GM12878 (cell line): ENCODE results near the gene MID1. TPM values are rescaled to one million over a fixed set of nuclear protein-coding genes. Genes with fewer than 3 reads are reported as not detected.

ENCODE experiments used
- ATAC-seq: fragments of 200-7000 bp; cut with Tn5 transposase; 3 replicates; pipeline ENCODE4 v1.9.1; 2020; ENCODE audit warnings: mild to moderate bottlenecking, moderate library complexity
- BruUV-seq: library from RNA; stranded (reverse); fragments of 400-500 nt; replicated peaks from 2 replicates; lab custom pipeline; 2021; lab: Mats Ljungman, UMichigan
- CTCF ChIA-PET: fragments of 300-600 bp; sonication (Branson Sonifier 250); formaldehyde crosslinking; extraction: SDS; loops from one replicate; lab custom pipeline; 2021; ENCODE audit warnings: inconsistent platforms; lab: Yijun Ruan, JAX
- POLR2A ChIA-PET: fragments of 350-600 bp; formaldehyde crosslinking; extraction: SDS; loops from one replicate; lab custom pipeline; 2021; ENCODE audit warnings: inconsistent platforms; lab: Charles Lee
- RAD21 ChIA-PET: fragments of 300-600 bp; sonication (Branson Sonifier 250); formaldehyde crosslinking; loops from one replicate; lab custom pipeline; 2023; ENCODE audit warnings: antibody characterized with exemption; ENCODE audit not compliant: unreplicated experiment; lab: Charles Lee
- SMC1A ChIA-PET: fragments of 300-600 bp; sonication (Branson Sonifier 250); formaldehyde crosslinking; loops from one replicate; lab custom pipeline; 2023; ENCODE audit not compliant: unreplicated experiment, uncharacterized antibody; lab: Charles Lee
- DNase-seq: peaks from one replicate; pipeline ENCODE4 v3.0.0-alpha.2; 2011; ENCODE audit warnings: low read depth, low spot score
- FAIRE-seq: peaks from 3 replicates; lab custom pipeline; 2011; peaks lifted over from hg19 to GRCh38; lab: Jason Lieb, UNC
- H2AFZ ChIP-seq: 2 replicates; pipeline ENCODE4 v1.6.0; 2011; ENCODE audit warnings: low read depth, low read length, control low read depth; ENCODE audit not compliant: control insufficient read depth
- H3K27ac ChIP-seq: 2 replicates; pipeline ENCODE4 v1.5.1; 2011; ENCODE audit warnings: control low read depth; ENCODE audit not compliant: control insufficient read depth, insufficient read depth
- H3K27me3 ChIP-seq, 2 experiments: replicated peaks in 1 of 2; 2 replicates each; pipeline versions ENCODE4 v1.6.0 to v1.6.1; 2011; ENCODE audit warnings: low read length in 1 of 2; ENCODE audit not compliant: control insufficient read depth in 2 of 2, insufficient read depth in 2 of 2
- H3K36me3 ChIP-seq, 2 experiments: 2 replicates each; pipeline ENCODE4 v1.5.1; 2011; ENCODE audit warnings: low read length in 1 of 2; ENCODE audit not compliant: control insufficient read depth in 2 of 2, insufficient read depth in 2 of 2
- H3K4me1 ChIP-seq: 2 replicates; pipeline ENCODE4 v1.6.1; 2011; ENCODE audit warnings: mild to moderate bottlenecking, low read length, moderate library complexity, mixed read lengths; ENCODE audit not compliant: control insufficient read depth, insufficient read depth
- H3K4me2 ChIP-seq: 2 replicates; pipeline ENCODE4 v1.6.0; 2011; ENCODE audit warnings: control low read depth; ENCODE audit not compliant: control insufficient read depth, insufficient read depth
- H3K4me3 ChIP-seq: fragments of 200-600 bp; sonication (generic); 2 replicates; pipeline ENCODE4 v1.5.1; 2016
- H3K79me2 ChIP-seq: 2 replicates; pipeline ENCODE4 v1.6.0; 2011; ENCODE audit warnings: low read length; ENCODE audit not compliant: control insufficient read depth, insufficient read depth
- H3K9ac ChIP-seq: 2 replicates; pipeline ENCODE4 v1.8.0; 2011; ENCODE audit warnings: low read length, control low read depth, mixed read lengths; ENCODE audit not compliant: control insufficient read depth, insufficient read depth
- H3K9me3 ChIP-seq: replicated peaks from 3 replicates; pipeline ENCODE4 v1.5.1; 2011; ENCODE audit warnings: mild to moderate bottlenecking, low read length; ENCODE audit not compliant: control insufficient read depth, insufficient read depth
- H4K20me1 ChIP-seq: 2 replicates; pipeline ENCODE4 v1.6.0; 2011; ENCODE audit not compliant: control insufficient read depth, insufficient read depth
- ZNF207 ChIP-seq: fragments of 450-650 bp; IDR thresholded peaks from 2 replicates; pipeline ENCODE4 v1.6.1; 2014; ENCODE audit warnings: antibody characterized with exemption, mild to moderate bottlenecking, borderline replicate concordance
- in situ Hi-C: fragments of 300-500 bp; cut with MboI; formaldehyde crosslinking; loops from 9 replicates; pipeline ENCODE4 v1.14.3; 2018; ENCODE audit warnings: mixed read lengths
- intact Hi-C: fragments of 100-400 bp; cut with micrococcal nuclease; formaldehyde crosslinking; loops from one replicate; pipeline ENCODE4 v1.14.2; 2022; ENCODE audit not compliant: unreplicated experiment
- polyA plus RNA-seq, 11 experiments: library from polyadenylated mRNA; depleted of rRNA in 4 of 11; unstranded in 6 of 11; stranded (reverse) in 5 of 11; fragments of >200 nt; fragmentation: Nextera tagmentation in 4 of 11; fragmentation: Illumina TruSeq in 1 of 11; extraction: Ambion mirVana in 4 of 11; extraction: Trizol in 1 of 11; gene quantifications; 1 replicate in 1 of 11; 2 replicates in 10 of 11; pipeline versions ENCODE4 v1.2.1 to v1.2.3, GENCODE V29; 2011 to 2016; ENCODE audit warnings: inconsistent platforms in 2 of 11, missing spikeins in 2 of 11, low read depth in 1 of 11
- total RNA-seq, 4 experiments: library from RNA; depleted of rRNA in 3 of 4; stranded (reverse); fragments of >200 nt in 3 of 4; fragmentation: Illumina TruSeq in 1 of 4; extraction: Trizol in 1 of 4; gene quantifications; 2 replicates each; pipeline versions ENCODE4 v1.2.1 to v1.2.3, GENCODE V29; 2013 to 2021
- TF ChIP-seq, protein P1 (sequence below): fragments of 450-650 bp; IDR thresholded peaks from 2 replicates; pipeline ENCODE4 v1.6.1; 2018; ENCODE audit warnings: borderline replicate concordance, mild to moderate bottlenecking; ENCODE audit not compliant: partially characterized antibody
- TF ChIP-seq, protein P2 (sequence below): fragments of 450-650 bp; formaldehyde crosslinking; IDR thresholded peaks from 2 replicates; pipeline ENCODE4 v1.5.0; 2022; ENCODE audit warnings: mild to moderate bottlenecking, missing genetic modification characterization

The MID1 gene
- total and polyA plus RNA-seq, 10 of the 15 experiments (the other 5 are each of a cell fraction or from before 2014, with no cell fraction given), result 0.04 to 0.51 (median 0.14) TPM; not detected in 1

GRCh38 chrX:10470009-10470408 lies 150.4 kb downstream of the MID1 start:
- Histone ChIP-seq H3K4me1 (no peaks in the 10 kb centered on the region), H3K79me2 (no peaks in the 10 kb centered on the region), H3K36me3 (no peaks in the 10 kb centered on the region), H3K9ac (no peak overlapping the region), H3K9me3 (no peaks in the 10 kb centered on the region), H4K20me1 (no peaks in the 10 kb centered on the region), H3K27me3 (no peaks in the 10 kb centered on the region), H2AFZ (no peak overlapping the region), H3K4me3 (no peak overlapping the region), H3K27ac (no peak overlapping the region), H3K4me2 (no peak overlapping the region)
- TF ChIP-seq, protein P1, sequence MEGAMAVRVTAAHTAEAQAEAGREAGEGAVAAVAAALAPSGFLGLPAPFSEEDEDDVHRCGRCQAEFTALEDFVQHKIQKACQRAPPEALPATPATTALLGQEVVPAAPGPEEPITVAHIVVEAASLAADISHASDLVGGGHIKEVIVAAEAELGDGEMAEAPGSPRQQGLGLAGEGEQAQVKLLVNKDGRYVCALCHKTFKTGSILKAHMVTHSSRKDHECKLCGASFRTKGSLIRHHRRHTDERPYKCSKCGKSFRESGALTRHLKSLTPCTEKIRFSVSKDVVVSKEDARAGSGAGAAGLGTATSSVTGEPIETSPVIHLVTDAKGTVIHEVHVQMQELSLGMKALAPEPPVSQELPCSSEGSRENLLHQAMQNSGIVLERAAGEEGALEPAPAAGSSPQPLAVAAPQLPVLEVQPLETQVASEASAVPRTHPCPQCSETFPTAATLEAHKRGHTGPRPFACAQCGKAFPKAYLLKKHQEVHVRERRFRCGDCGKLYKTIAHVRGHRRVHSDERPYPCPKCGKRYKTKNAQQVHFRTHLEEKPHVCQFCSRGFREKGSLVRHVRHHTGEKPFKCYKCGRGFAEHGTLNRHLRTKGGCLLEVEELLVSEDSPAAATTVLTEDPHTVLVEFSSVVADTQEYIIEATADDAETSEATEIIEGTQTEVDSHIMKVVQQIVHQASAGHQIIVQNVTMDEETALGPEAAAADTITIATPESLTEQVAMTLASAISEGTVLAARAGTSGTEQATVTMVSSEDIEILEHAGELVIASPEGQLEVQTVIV, result no peak
- no peak for TF ChIP-seq ZNF207
- TF ChIP-seq, protein P2, sequence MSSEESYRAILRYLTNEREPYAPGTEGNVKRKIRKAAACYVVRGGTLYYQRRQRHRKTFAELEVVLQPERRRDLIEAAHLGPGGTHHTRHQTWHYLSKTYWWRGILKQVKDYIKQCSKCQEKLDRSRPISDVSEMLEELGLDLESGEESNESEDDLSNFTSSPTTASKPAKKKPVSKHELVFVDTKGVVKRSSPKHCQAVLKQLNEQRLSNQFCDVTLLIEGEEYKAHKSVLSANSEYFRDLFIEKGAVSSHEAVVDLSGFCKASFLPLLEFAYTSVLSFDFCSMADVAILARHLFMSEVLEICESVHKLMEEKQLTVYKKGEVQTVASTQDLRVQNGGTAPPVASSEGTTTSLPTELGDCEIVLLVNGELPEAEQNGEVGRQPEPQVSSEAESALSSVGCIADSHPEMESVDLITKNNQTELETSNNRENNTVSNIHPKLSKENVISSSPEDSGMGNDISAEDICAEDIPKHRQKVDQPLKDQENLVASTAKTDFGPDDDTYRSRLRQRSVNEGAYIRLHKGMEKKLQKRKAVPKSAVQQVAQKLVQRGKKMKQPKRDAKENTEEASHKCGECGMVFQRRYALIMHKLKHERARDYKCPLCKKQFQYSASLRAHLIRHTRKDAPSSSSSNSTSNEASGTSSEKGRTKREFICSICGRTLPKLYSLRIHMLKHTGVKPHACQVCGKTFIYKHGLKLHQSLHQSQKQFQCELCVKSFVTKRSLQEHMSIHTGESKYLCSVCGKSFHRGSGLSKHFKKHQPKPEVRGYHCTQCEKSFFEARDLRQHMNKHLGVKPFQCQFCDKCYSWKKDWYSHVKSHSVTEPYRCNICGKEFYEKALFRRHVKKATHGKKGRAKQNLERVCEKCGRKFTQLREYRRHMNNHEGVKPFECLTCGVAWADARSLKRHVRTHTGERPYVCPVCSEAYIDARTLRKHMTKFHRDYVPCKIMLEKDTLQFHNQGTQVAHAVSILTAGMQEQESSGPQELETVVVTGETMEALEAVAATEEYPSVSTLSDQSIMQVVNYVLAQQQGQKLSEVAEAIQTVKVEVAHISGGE (CRISPR knock-in tag), result no peak
- CTCF ChIA-PET, result no interaction called here
- POLR2A ChIA-PET, result no interaction called here
- RAD21 ChIA-PET, result no interaction called here
- intact Hi-C loops (no loop called here), in situ Hi-C loops (no loop called here)
- FAIRE-seq, result no peak
- SMC1A ChIA-PET, result no interaction called here
- no TSS peak for BruUV-seq
- ATAC-seq, result no peak
- DNase-seq, result no peak
